ENCODE results near the gene ACAD11.
A peak's percentile ranks its signal among the peaks of the same experiment; 100 is the strongest.

The ACAD11 gene

GRCh38 chr3:132549890-132550578 is 109.6 kb downstream of the ACAD11 start:
- DNase-seq, result no peak

- no peak for DNase-seq
These were observed 110.4 kb downstream of the ACAD11 start for GRCh38 chr3:132549169-132549568.

DNA sequence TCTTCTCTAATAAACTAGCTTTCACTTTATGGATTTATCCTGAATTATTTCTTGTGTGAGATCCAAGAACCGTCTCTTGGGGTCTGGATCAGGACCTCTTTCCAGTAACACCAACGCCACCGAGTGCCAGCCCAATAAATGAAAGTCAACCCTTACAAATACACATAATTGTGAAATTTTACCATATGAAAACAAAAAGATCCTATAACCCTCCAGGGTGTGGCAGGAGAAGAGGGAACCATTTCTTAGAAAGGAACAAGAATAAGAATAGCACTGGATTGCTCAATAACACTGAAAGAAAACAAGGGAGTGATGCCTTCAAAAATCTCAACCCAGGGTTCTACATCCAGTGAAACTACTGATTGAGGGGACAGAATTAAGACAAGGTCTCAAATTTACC is 114.1 kb downstream of the ACAD11 start:
- DNase-seq, result no peak

- no peak for DNase-seq
These were observed 115.5 kb downstream of the ACAD11 start for GRCh38 chr3:132544130-132544529.

- no peak for DNase-seq
These were observed 116.4 kb downstream of the ACAD11 start for GRCh38 chr3:132543011-132543739.

GRCh38 chr3:132542577-132542976 is 117.0 kb downstream of the ACAD11 start:
- DNase-seq, result no peak

DNA sequence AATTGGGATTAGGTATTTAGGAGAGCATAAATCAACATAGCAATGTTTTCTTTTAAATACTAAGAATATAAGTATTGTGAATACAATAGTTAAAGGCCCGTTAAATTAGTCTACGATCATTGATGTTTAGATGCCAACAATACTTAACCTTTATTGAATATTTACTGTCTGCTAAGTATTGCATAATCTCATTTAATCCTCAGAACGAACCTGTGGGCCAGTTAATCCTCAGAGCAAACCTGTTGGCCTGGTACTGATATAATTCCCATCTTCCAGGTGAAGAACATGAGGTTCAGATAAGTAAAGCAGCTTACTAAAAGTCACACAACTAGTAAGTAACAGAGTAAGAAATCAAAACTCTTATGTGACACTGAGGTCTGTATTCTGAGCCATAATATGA is 119.9 kb downstream of the ACAD11 start:
- no peak for DNase-seq

GRCh38 chr3:132538072-132538471 is 121.5 kb downstream of the ACAD11 start:
- no peak for DNase-seq

GRCh38 chr3:132537297-132537696 is 122.3 kb downstream of the ACAD11 start:
- DNase-seq, result no peak

DNA sequence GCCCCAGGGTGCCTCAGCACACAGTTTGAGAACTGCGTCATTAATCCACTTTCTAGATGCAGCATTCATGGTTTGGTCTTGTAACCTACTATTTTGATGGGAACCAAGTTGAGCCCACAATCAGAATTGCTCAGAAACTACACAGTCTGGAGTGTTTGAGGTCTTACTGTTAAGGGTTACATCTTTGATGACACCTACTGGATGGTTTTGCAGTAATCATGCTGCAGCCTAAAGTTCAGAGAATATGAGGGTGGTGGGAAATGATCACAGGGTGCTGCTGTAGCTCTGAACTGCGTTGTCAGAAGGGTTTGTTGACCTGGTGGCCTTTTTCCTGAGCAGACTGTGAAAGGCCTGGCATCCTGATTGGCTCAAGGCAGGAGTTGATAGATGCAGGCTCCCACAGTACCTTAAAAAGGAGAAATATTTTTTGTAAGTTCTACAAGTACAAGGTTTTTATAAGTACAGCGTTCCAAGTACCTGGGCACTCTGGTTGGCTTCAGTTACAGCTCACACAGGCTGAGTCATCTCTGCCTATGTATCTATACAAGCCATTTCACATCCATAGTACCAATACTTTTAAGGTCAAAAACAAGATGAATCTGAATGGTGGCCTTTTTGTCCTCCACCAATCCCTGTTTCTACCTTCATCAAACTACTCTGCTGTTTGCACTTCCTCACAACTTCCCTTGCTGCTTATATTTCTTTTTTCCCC is 123.0 kb downstream of the ACAD11 start:
- DNase-seq, result no peak

- DNase-seq, result peak; percentile 10
These were observed 123.8 kb downstream of the ACAD11 start for GRCh38 chr3:132535575-132536441.

DNA sequence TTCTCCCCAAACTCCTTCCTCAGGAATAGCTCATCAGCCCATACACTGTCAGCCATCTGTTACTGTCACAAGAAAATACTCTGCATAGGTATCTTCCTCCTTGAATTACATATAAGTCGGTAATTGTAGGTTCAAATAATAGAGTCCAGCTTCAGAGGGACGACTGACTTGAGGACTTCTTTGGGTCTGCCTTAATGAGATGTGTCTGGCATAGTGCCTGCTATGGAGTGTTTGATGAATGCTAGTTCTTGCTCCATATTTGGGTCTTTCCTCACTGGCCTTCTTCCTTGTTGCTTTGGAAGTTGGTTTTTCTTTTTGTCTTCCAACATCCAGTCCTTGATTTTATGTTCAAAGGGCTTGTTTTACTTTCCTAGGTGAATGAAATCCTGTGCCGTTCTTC is 129.0 kb downstream of the ACAD11 start:
- no peak for DNase-seq

DNA sequence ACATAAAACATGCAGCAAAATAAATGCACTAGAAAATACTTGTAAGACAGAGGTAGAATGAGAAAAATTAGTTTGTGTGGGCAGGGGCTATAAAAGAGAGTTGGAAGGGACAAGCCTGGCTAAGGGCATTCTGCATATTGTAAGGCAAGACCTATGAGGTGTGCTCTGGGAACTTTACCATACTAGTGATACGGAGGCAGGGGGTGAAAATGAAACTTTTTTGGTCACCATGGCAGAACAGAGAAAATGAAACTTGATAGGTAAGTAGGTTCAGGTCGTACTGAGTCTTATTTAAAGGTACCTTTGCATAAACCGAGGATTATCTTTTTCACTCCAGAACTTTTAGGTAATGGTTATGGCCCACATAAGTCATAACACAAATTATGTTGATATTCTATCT is 137.3 kb downstream of the ACAD11 start:
- DNase-seq, result no peak

GRCh38 chr3:132521901-132522300 is 137.7 kb downstream of the ACAD11 start:
- no peak for DNase-seq

GRCh38 chr3:132519914-132520313 is 139.7 kb downstream of the ACAD11 start:
- no peak for DNase-seq

DNA sequence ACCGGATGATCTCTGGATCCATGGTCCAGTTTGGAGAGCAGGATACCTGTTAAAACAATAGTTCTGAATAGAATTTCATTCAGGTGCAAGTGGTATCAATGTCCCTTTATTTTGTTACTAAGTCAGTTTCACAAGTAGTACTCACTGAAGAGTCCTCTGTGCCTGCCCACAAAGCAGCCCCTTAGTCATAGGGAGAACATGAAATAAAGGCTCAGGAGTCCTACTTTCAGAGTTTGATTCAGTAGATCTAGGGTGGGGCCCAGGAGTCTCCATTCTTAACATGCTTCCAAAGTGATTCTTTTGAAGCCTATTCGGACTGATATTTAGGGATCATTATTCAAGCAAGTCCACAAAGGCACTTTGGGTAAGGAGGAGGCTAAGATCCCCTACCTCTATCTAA is 142.3 kb downstream of the ACAD11 start:
- DNase-seq, result no peak

- no peak for DNase-seq
These were observed 146.6 kb downstream of the ACAD11 start for GRCh38 chr3:132513057-132513456.

GRCh38 chr3:132509506-132509905 is 150.1 kb downstream of the ACAD11 start:
- no peak for DNase-seq

GRCh38 chr3:132509096-132509495 is 150.5 kb downstream of the ACAD11 start:
- DNase-seq, result no peak
